ENCODE results near the gene PHLDB1. TPM values are rescaled to one million over a fixed set of nuclear protein-coding genes. Genes with fewer than 3 reads are reported as not detected.
A peak's percentile ranks its signal among the peaks of the same experiment; 100 is the strongest.
"Not testable (repeated sequence)": the region's sequence is repeated elsewhere in the genome, so short reads cannot be mapped to it uniquely, and the experiment has no call there.

PHLDB1 gene
- 100 to 1,000 TPM; 102 to 105 TPM for total RNA-seq

GRCh38 chr11:118607401-118608359, at the start of gene PHLDB1:
PHLDB1 (plus strand) TSS chr11:118607615; CDS start chr11:118613837, 6,222 bp downstream.
- Histone ChIP-seq H3K4me3 (peak within 1 kb of the TSS; percentile 57 to 72), H3K4me1 (peaks cover 0 to 78% of the 10 kb centered on the region in 2 donors), H3K27ac (peak within 1 kb of the TSS; percentile 89 to 90), H3K27me3 (no peaks in the 10 kb centered on the region), H3K9me3 (no peaks in the 10 kb centered on the region), H3K36me3 (no peaks in the 10 kb centered on the region)
- peak in 1 of 2 donors; percentile 64 for TF ChIP-seq CTCF (IDR thresholded peaks at IDR 0.05)
- DNase-seq (ENCODE audit: low spot score): peak; percentile 73

GRCh38 chr11:118560806-118561205, 46.6 kb upstream of the PHLDB1 start:
- Histone ChIP-seq H3K36me3 (peaks cover 26% of the 10 kb centered on the region), H3K9me3 (no peaks in the 10 kb centered on the region), H3K4me3 (no peak overlapping the region), H3K27ac (no peak overlapping the region), H3K27me3 (no peaks in the 10 kb centered on the region), H3K4me1 (peaks cover 0 to 14% of the 10 kb centered on the region in 2 donors)
- no peak for DNase-seq (ENCODE audit: low spot score)
- TF ChIP-seq CTCF (IDR thresholded peaks at IDR 0.05): no peak

- no peak for DNase-seq (ENCODE audit: low spot score)
- no peaks in the 10 kb centered on the region for H3K36me3 ChIP-seq
- TF ChIP-seq CTCF (IDR thresholded peaks at IDR 0.05): no peak
- H3K27me3 ChIP-seq: no peaks in the 10 kb centered on the region
- H3K4me3 ChIP-seq: peak overlapping the region; percentile 53 to 63
- H3K27ac ChIP-seq: peak overlapping the region; percentile 74 to 85
- H3K4me1 ChIP-seq: peaks cover 0 to 14% of the 10 kb centered on the region in 2 donors
- H3K9me3 ChIP-seq: no peaks in the 10 kb centered on the region
Observed at GRCh38 chr11:118565051-118565450, 42.4 kb upstream of the PHLDB1 start.

- Histone ChIP-seq H3K27ac (no peak overlapping the region), H3K27me3 (no peaks in the 10 kb centered on the region), H3K36me3 (no peaks in the 10 kb centered on the region), H3K9me3 (no peaks in the 10 kb centered on the region), H3K4me3 (no peak overlapping the region), H3K4me1 (peaks cover 0 to 30% of the 10 kb centered on the region in 2 donors)
- no peak for TF ChIP-seq CTCF (IDR thresholded peaks at IDR 0.05)
- DNase-seq (ENCODE audit: low spot score): no peak
Observed at GRCh38 chr11:118569670-118570069, 37.7 kb upstream of the PHLDB1 start.

GRCh38 chr11:118570787-118571186, 36.6 kb upstream of the PHLDB1 start:
- Histone ChIP-seq H3K36me3 (no peaks in the 10 kb centered on the region), H3K9me3 (no peaks in the 10 kb centered on the region), H3K27ac (no peak overlapping the region), H3K4me1 (peaks cover 0 to 31% of the 10 kb centered on the region in 2 donors), H3K27me3 (no peaks in the 10 kb centered on the region), H3K4me3 (no peak overlapping the region)
- no peak for TF ChIP-seq CTCF (IDR thresholded peaks at IDR 0.05)
- DNase-seq (ENCODE audit: low spot score): no peak

- not testable (repeated sequence) for H3K27me3 ChIP-seq; DNase-seq (ENCODE audit: low spot score); H3K9me3 ChIP-seq; H3K36me3 ChIP-seq
- H3K4me1 ChIP-seq: peaks cover 0 to 36% of the 10 kb centered on the region in 2 donors
- peak overlapping the region; percentile 95 to 99 for H3K27ac ChIP-seq
- H3K4me3 ChIP-seq: peak overlapping the region; percentile 82 to 97
Observed at GRCh38 chr11:118571701-118572060, 35.7 kb upstream of the PHLDB1 start.

Measured in right atrium auricular region (tissue), 2 donors.